ENCODE measurements around the gene ZFYVE16. TPM values are rescaled to one million over a fixed set of nuclear protein-coding genes. Genes with fewer than 3 reads are reported as not detected.

The ZFYVE16 gene
- total and polyA plus RNA-seq, 2 of the 13 experiments (the other 11 are each of a cell fraction or from before 2014, with no cell fraction given) = 9.3 to 33.3 TPM

- TF ChIP-seq CTCF (CRISPR knock-in tag; IDR thresholded peaks at IDR 0.05) (no peak), ZNF790 (CRISPR knock-in tag; IDR thresholded peaks at IDR 0.05; ENCODE audit: borderline replicate concordance) (no peak), RELA (CRISPR knock-in tag; IDR thresholded peaks at IDR 0.05) (no peak), ZNF644 (CRISPR knock-in tag; IDR thresholded peaks at IDR 0.05; ENCODE audit: low read depth) (peak; percentile 94), POGZ (CRISPR knock-in tag; IDR thresholded peaks at IDR 0.05) (peak; percentile 84), KDM1A (CRISPR knock-in tag; IDR thresholded peaks at IDR 0.05) (no peak), CREB1 (IDR thresholded peaks at IDR 0.05) (no peak), CREB1 (CRISPR knock-in tag; IDR thresholded peaks at IDR 0.05) (no peak), ZSCAN30 (CRISPR knock-in tag; IDR thresholded peaks at IDR 0.05) (no peak), ATF7 (IDR thresholded peaks at IDR 0.05) (no peak), ATF7 (CRISPR knock-in tag; IDR thresholded peaks at IDR 0.05) (no peak), ZBTB40 (IDR thresholded peaks at IDR 0.05) (no peak), ZBTB40 (CRISPR knock-in tag; IDR thresholded peaks at IDR 0.05) (no peak), ZSCAN29 (CRISPR knock-in tag; conservative IDR thresholded peaks at IDR 0.05) (0 out of 2 replicates have a peak, but pooled peaks have one; percentile 55), MEF2D (CRISPR knock-in tag; IDR thresholded peaks at IDR 0.05) (no peak), ELK4 (CRISPR knock-in tag; IDR thresholded peaks at IDR 0.05; ENCODE audit: borderline replicate concordance) (no peak), E2F2 (CRISPR knock-in tag; IDR thresholded peaks at IDR 0.05; ENCODE audit: borderline replicate concordance) (no peak), HOXA3 (CRISPR knock-in tag; IDR thresholded peaks at IDR 0.05) (peak; percentile 19; the same call in 1 of the 2 replicates), NFKBIZ (CRISPR knock-in tag; IDR thresholded peaks at IDR 0.05) (no peak), ISX (CRISPR knock-in tag; conservative IDR thresholded peaks at IDR 0.05) (no peak)
Observed at GRCh38 chr5:80474929-80475328, 67.1 kb downstream of the ZFYVE16 start (continued).
